Measurements from ENCODE around the gene NTRK2.
A peak's percentile ranks its signal among the peaks of the same experiment; 100 is the strongest.

Gene NTRK2

GRCh38 chr9:84670138-84671041 lies 861 bp downstream of the NTRK2 start:
- peaks cover 83% of the 10 kb centered on the region for H3K27me3 Mint-ChIP-seq
- no peak for DNase-seq
- H3K4me1 Mint-ChIP-seq, result peaks cover 24% of the 10 kb centered on the region
- no peak overlapping the region for H3K4me3 Mint-ChIP-seq
- ATAC-seq, result no peak
- H3K9me3 Mint-ChIP-seq, result peaks cover 0 to 8% of the 10 kb centered on the region in 2 donors
- H3K27ac Mint-ChIP-seq, result no peak overlapping the region

GRCh38 chr9:84671586-84672521 lies 2.3 kb downstream of the NTRK2 start:
- no peak overlapping the region for H3K27ac Mint-ChIP-seq
- H3K27me3 Mint-ChIP-seq, result peaks cover 70% of the 10 kb centered on the region
- H3K9me3 Mint-ChIP-seq, result no peaks in the 10 kb centered on the region
- peaks cover 24% of the 10 kb centered on the region for H3K4me1 Mint-ChIP-seq
- DNase-seq (no peak), ATAC-seq (no peak)
- H3K4me3 Mint-ChIP-seq, result no peak overlapping the region

GRCh38 chr9:84673806-84674205 lies 4.3 kb downstream of the NTRK2 start:
- Mint-ChIP-seq H3K4me1 (peaks cover 12% of the 10 kb centered on the region), H3K27me3 (peaks cover 51% of the 10 kb centered on the region), H3K4me3 (no peak overlapping the region), H3K9me3 (no peaks in the 10 kb centered on the region), H3K27ac (no peak overlapping the region)
- no peak for ATAC-seq
- DNase-seq, result no peak

GRCh38 chr9:84677080-84677479 lies 7.6 kb downstream of the NTRK2 start:
- Mint-ChIP-seq H3K9me3 (peaks cover 0 to 8% of the 10 kb centered on the region in 2 donors), H3K4me3 (no peak overlapping the region), H3K27ac (no peak overlapping the region), H3K4me1 (no peaks in the 10 kb centered on the region), H3K27me3 (peaks cover 18% of the 10 kb centered on the region)
- DNase-seq, result no peak
- ATAC-seq, result no peak

- H3K4me1 Mint-ChIP-seq, result no peaks in the 10 kb centered on the region
- no peak overlapping the region for H3K27ac Mint-ChIP-seq
- no peak overlapping the region for H3K4me3 Mint-ChIP-seq
- DNase-seq (no peak), ATAC-seq (no peak)
- peaks cover 0 to 8% of the 10 kb centered on the region in 2 donors for H3K9me3 Mint-ChIP-seq
- H3K27me3 Mint-ChIP-seq, result peaks cover 7% of the 10 kb centered on the region
Measured at GRCh38 chr9:84679571-84679970, 10.0 kb downstream of the NTRK2 start.

- no peak for DNase-seq
- Mint-ChIP-seq H3K27ac (no peak overlapping the region), H3K4me1 (no peaks in the 10 kb centered on the region), H3K27me3 (peaks cover 8% of the 10 kb centered on the region), H3K4me3 (no peak overlapping the region), H3K9me3 (peaks cover 4 to 8% of the 10 kb centered on the region in 2 donors)
- no peak for ATAC-seq
Measured at GRCh38 chr9:84681516-84682285, 12.2 kb downstream of the NTRK2 start.

- DNase-seq (no peak), ATAC-seq (no peak)
- Mint-ChIP-seq H3K27me3 (peaks cover 8% of the 10 kb centered on the region), H3K4me3 (no peak overlapping the region), H3K4me1 (no peaks in the 10 kb centered on the region), H3K9me3 (peaks cover under 1 to 4% of the 10 kb centered on the region in 2 donors), H3K27ac (no peak overlapping the region)
Measured at GRCh38 chr9:84686068-84686467, 16.5 kb downstream of the NTRK2 start.

- H3K27ac Mint-ChIP-seq, result no peak overlapping the region
- peaks cover 8% of the 10 kb centered on the region for H3K27me3 Mint-ChIP-seq
- no peaks in the 10 kb centered on the region for H3K4me1 Mint-ChIP-seq
- no peak for DNase-seq
- H3K4me3 Mint-ChIP-seq, result no peak overlapping the region
- no peak for ATAC-seq
- H3K9me3 Mint-ChIP-seq, result peaks cover 0 to 4% of the 10 kb centered on the region in 2 donors
Measured at GRCh38 chr9:84688956-84689355, 19.4 kb downstream of the NTRK2 start.

GRCh38 chr9:84691634-84692033 lies 22.1 kb downstream of the NTRK2 start:
- Mint-ChIP-seq H3K4me3 (no peak overlapping the region), H3K27ac (no peak overlapping the region), H3K9me3 (no peaks in the 10 kb centered on the region), H3K27me3 (peaks cover 4% of the 10 kb centered on the region), H3K4me1 (no peaks in the 10 kb centered on the region)
- ATAC-seq (no peak), DNase-seq (no peak)

- Mint-ChIP-seq H3K4me3 (no peak overlapping the region), H3K27me3 (peaks cover 13% of the 10 kb centered on the region), H3K9me3 (no peaks in the 10 kb centered on the region), H3K4me1 (no peaks in the 10 kb centered on the region), H3K27ac (no peak overlapping the region)
- ATAC-seq (no peak), DNase-seq (no peak)
Measured at GRCh38 chr9:84694248-84694647, 24.7 kb downstream of the NTRK2 start.

GRCh38 chr9:84697042-84697441 lies 27.5 kb downstream of the NTRK2 start:
- ATAC-seq (peak; percentile 15), DNase-seq (no peak)
- peak overlapping the region in 1 of 2 donors; percentile 35 for H3K27ac Mint-ChIP-seq
- no peak overlapping the region for H3K4me3 Mint-ChIP-seq
- H3K4me1 Mint-ChIP-seq, result no peaks in the 10 kb centered on the region
- H3K9me3 Mint-ChIP-seq, result no peaks in the 10 kb centered on the region
- H3K27me3 Mint-ChIP-seq, result peaks cover 26% of the 10 kb centered on the region

- Mint-ChIP-seq H3K27ac (no peak overlapping the region), H3K4me1 (no peaks in the 10 kb centered on the region), H3K27me3 (peaks cover 32% of the 10 kb centered on the region), H3K9me3 (no peaks in the 10 kb centered on the region), H3K4me3 (no peak overlapping the region)
- ATAC-seq (peak; percentile 63), DNase-seq (peak; percentile 30 to 38)
Measured at GRCh38 chr9:84697509-84698114, 28.1 kb downstream of the NTRK2 start.

- peaks cover 34% of the 10 kb centered on the region for H3K27me3 Mint-ChIP-seq
- no peak overlapping the region for H3K4me3 Mint-ChIP-seq
- no peaks in the 10 kb centered on the region for H3K4me1 Mint-ChIP-seq
- DNase-seq (no peak), ATAC-seq (no peak)
- H3K27ac Mint-ChIP-seq, result no peak overlapping the region
- no peaks in the 10 kb centered on the region for H3K9me3 Mint-ChIP-seq
Measured at GRCh38 chr9:84698323-84698722, 28.8 kb downstream of the NTRK2 start.

- Mint-ChIP-seq H3K27ac (no peak overlapping the region), H3K4me3 (no peak overlapping the region)
- DNase-seq, result no peak
Measured at GRCh38 chr9:84699984-84700383, 30.5 kb downstream of the NTRK2 start.

GRCh38 chr9:84701801-84702200 lies 32.3 kb downstream of the NTRK2 start:
- Mint-ChIP-seq H3K4me3 (no peak overlapping the region), H3K27me3 (peaks cover 36% of the 10 kb centered on the region), H3K27ac (no peak overlapping the region), H3K4me1 (no peaks in the 10 kb centered on the region), H3K9me3 (no peaks in the 10 kb centered on the region)
- no peak for DNase-seq
- no peak for ATAC-seq

More at GRCh38 chr9:84699984-84700383, 30.5 kb downstream of the NTRK2 start:
- ATAC-seq, result no peak
- Mint-ChIP-seq H3K9me3 (no peaks in the 10 kb centered on the region), H3K27me3 (peaks cover 37% of the 10 kb centered on the region), H3K4me1 (no peaks in the 10 kb centered on the region)

Measured in stimulated activated naive CD8-positive, alpha-beta T cell treated with anti-CD3 and anti-CD28 coated beads, Interleukin-15, amount 100 ng/mL, for 72 hours (primary cell).